NCI-H2081 (cell line): Measurements from ENCODE around the gene IGFL1.
"Not testable (repeated sequence)": the region's sequence is repeated elsewhere in the genome, so short reads cannot be mapped to it uniquely, and the experiment has no call there.

Source experiments
- DNase-seq, 2 experiments: peaks; one replicate each; lab custom pipeline; 2025; lab: John Stamatoyannopoulos, UW

The IGFL1 gene

GRCh38 chr19:46229442-46229841, at the start of gene IGFL1:
IGFL1 (plus strand) TSS chr19:46229742; CDS start chr19:46229775, 33 bp downstream.
- no peak for DNase-seq

GRCh38 chr19:46180701-46181387, 48.7 kb upstream of the IGFL1 start:
- no peak for DNase-seq

GRCh38 chr19:46181388-46181779, 48.2 kb upstream of the IGFL1 start:
- no peak for DNase-seq

- DNase-seq: no peak
Measured at GRCh38 chr19:46182476-46182875, 47.1 kb upstream of the IGFL1 start.

GRCh38 chr19:46184775-46185710, 44.5 kb upstream of the IGFL1 start:
- not testable (repeated sequence) for DNase-seq

- no peak for DNase-seq
Measured at GRCh38 chr19:46186101-46186716, 43.3 kb upstream of the IGFL1 start.

- no peak for DNase-seq
Measured at GRCh38 chr19:46186717-46187101, 42.8 kb upstream of the IGFL1 start.

GRCh38 chr19:46189971-46190888, 39.3 kb upstream of the IGFL1 start:
- no peak for DNase-seq

- no peak for DNase-seq
Measured at GRCh38 chr19:46191356-46191755, 38.2 kb upstream of the IGFL1 start.

- DNase-seq: no peak
Measured at GRCh38 chr19:46191972-46192371, 37.6 kb upstream of the IGFL1 start.

- DNase-seq: not testable (repeated sequence)
Measured at GRCh38 chr19:46192626-46192991, 36.9 kb upstream of the IGFL1 start.

GRCh38 chr19:46192992-46193650, 36.4 kb upstream of the IGFL1 start:
- no peak for DNase-seq

- no peak for DNase-seq
Measured at GRCh38 chr19:46193678-46194077, 35.9 kb upstream of the IGFL1 start.

- no peak for DNase-seq
Measured at GRCh38 chr19:46195104-46195503, 34.4 kb upstream of the IGFL1 start.

GRCh38 chr19:46195919-46196318, 33.6 kb upstream of the IGFL1 start:
- not testable (repeated sequence) for DNase-seq

- no peak for DNase-seq
Measured at GRCh38 chr19:46196410-46197124, 33.0 kb upstream of the IGFL1 start.

GRCh38 chr19:46197314-46198070, 32.0 kb upstream of the IGFL1 start:
- DNase-seq: no peak

GRCh38 chr19:46198756-46199155, 30.8 kb upstream of the IGFL1 start:
- DNase-seq: no peak

GRCh38 chr19:46201454-46202310, 27.9 kb upstream of the IGFL1 start:
- no peak for DNase-seq
